ENCODE measurements around the gene CD19.

DNA sequence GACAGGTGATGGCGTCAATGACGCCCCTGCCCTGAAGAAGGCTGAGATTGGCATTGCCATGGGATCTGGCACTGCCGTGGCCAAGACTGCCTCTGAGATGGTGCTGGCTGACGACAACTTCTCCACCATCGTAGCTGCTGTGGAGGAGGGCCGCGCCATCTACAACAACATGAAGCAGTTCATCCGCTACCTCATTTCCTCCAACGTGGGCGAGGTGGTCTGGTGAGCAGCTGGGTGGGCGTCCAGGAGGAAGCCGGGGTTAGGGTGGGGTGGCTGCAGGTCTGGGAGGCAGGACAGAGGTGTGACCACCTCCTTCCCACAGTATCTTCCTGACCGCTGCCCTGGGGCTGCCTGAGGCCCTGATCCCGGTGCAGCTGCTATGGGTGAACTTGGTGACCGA is 29.9 kb upstream of the CD19 start:
- TF ChIP-seq, protein P1, sequence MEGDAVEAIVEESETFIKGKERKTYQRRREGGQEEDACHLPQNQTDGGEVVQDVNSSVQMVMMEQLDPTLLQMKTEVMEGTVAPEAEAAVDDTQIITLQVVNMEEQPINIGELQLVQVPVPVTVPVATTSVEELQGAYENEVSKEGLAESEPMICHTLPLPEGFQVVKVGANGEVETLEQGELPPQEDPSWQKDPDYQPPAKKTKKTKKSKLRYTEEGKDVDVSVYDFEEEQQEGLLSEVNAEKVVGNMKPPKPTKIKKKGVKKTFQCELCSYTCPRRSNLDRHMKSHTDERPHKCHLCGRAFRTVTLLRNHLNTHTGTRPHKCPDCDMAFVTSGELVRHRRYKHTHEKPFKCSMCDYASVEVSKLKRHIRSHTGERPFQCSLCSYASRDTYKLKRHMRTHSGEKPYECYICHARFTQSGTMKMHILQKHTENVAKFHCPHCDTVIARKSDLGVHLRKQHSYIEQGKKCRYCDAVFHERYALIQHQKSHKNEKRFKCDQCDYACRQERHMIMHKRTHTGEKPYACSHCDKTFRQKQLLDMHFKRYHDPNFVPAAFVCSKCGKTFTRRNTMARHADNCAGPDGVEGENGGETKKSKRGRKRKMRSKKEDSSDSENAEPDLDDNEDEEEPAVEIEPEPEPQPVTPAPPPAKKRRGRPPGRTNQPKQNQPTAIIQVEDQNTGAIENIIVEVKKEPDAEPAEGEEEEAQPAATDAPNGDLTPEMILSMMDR (IDR thresholded peaks at IDR 0.05): no peak
- TF ChIP-seq POLR2A (IDR thresholded peaks at IDR 0.05): no peak
